A673 (cell line): ENCODE data around the gene TMEM114. TPM values are rescaled to one million over a fixed set of nuclear protein-coding genes. Genes with fewer than 3 reads are reported as not detected.

Source experiments
- BruUV-seq: library from RNA; stranded (reverse); fragments of 400-500 nt; replicated peaks from 2 replicates; lab custom pipeline; 2021; lab: Mats Ljungman, UMichigan
- CTCF ChIA-PET: fragments of 300-600 bp; sonication (Branson Sonifier 250); formaldehyde crosslinking; loops from one replicate; lab custom pipeline; 2022; ENCODE audit warnings: antibody characterized with exemption; lab: Charles Lee
- POLR2A ChIA-PET: fragments of 300-600 bp; sonication (Branson Sonifier 250); formaldehyde crosslinking; loops from one replicate; lab custom pipeline; 2022; ENCODE audit warnings: antibody characterized with exemption; ENCODE audit not compliant: low non-redundant PET; lab: Charles Lee
- DNase-seq: peaks from one replicate; pipeline ENCODE4 v3.0.0-alpha.2; 2015; ENCODE audit warnings: low spot score
- H3K27ac ChIP-seq: fragments of 200-600 bp; sonication (generic); 2 replicates; pipeline ENCODE4 v1.5.1; 2016; ENCODE audit warnings: mixed run types, low read depth, mild to moderate bottlenecking, mixed read lengths, antibody characterized with exemption, low read length; ENCODE audit not compliant: poor library complexity, severe bottlenecking
- H3K27me3 ChIP-seq: fragments of 200-600 bp; sonication (generic); replicated peaks from 2 replicates; pipeline ENCODE4 v1.6.1; 2017; ENCODE audit warnings: mixed run types, low read depth, mild to moderate bottlenecking, mixed read lengths, antibody characterized with exemption, low read length; ENCODE audit not compliant: insufficient read depth, poor library complexity
- H3K36me3 ChIP-seq: fragments of 200-600 bp; sonication (generic); 2 replicates; pipeline ENCODE4 v1.6.1; 2016; ENCODE audit warnings: mixed run types, mild to moderate bottlenecking, mixed read lengths, antibody characterized with exemption, low read length; ENCODE audit not compliant: insufficient read depth, poor library complexity, severe bottlenecking
- H3K4me1 ChIP-seq: fragments of 200-600 bp; sonication (generic); 2 replicates; pipeline ENCODE4 v1.6.1; 2017; ENCODE audit warnings: mixed run types, mild to moderate bottlenecking, mixed read lengths, antibody characterized with exemption, low read length; ENCODE audit not compliant: insufficient read depth, poor library complexity, severe bottlenecking
- H3K4me3 ChIP-seq: fragments of 200-600 bp; sonication (generic); 2 replicates; pipeline ENCODE4 v1.5.1; 2016; ENCODE audit warnings: low read depth, mixed run types, mild to moderate bottlenecking, mixed read lengths, low read length; ENCODE audit not compliant: poor library complexity, severe bottlenecking
- H3K9me3 ChIP-seq: fragments of 200-600 bp; sonication (generic); 2 replicates; pipeline ENCODE4 v1.6.1; 2016; ENCODE audit warnings: mixed run types, low read depth, mild to moderate bottlenecking, mixed read lengths, antibody characterized with exemption, low read length; ENCODE audit not compliant: poor library complexity, severe bottlenecking
- EZH2 ChIP-seq: fragments of 200-600 bp; sonication (generic); IDR thresholded peaks from 2 replicates; pipeline ENCODE4 v1.6.1; 2017; ENCODE audit warnings: borderline replicate concordance, low read depth, mild to moderate bottlenecking, mixed read lengths, antibody characterized with exemption, low read length; ENCODE audit not compliant: poor library complexity, severe bottlenecking
- intact Hi-C: fragments of 100-400 bp; cut with micrococcal nuclease; formaldehyde crosslinking; loops from one replicate; pipeline ENCODE4 v1.10.0; 2022; ENCODE audit not compliant: unreplicated experiment
- total RNA-seq: library from RNA; stranded (reverse); gene quantifications from 2 replicates; pipeline ENCODE4 v1.2.3, GENCODE V29; 2021
- TF ChIP-seq, protein P1 (sequence below): fragments of 300-800, 200-600 bp; sonication (generic); conservative IDR thresholded peaks from 2 replicates; pipeline ENCODE4 v1.5.1; 2017; ENCODE audit warnings: low read depth, mild to moderate bottlenecking, antibody characterized with exemption, low read length, moderate library complexity, mixed read lengths

TMEM114 gene
- total RNA-seq, 1 experiment from 2014 or later: 0.86 TPM

- no peaks in the 10 kb centered on the region for H3K9me3 ChIP-seq
- H3K27me3 ChIP-seq: peaks cover 29% of the 10 kb centered on the region
- intact Hi-C loops: no loop called here
- no peak overlapping the region for H3K4me3 ChIP-seq
- H3K4me1 ChIP-seq: no peaks in the 10 kb centered on the region
- ChIA-PET CTCF (no interaction called here), POLR2A (no interaction called here)
- no peak for DNase-seq
- no peaks in the 10 kb centered on the region for H3K36me3 ChIP-seq
- TF ChIP-seq, protein P1, sequence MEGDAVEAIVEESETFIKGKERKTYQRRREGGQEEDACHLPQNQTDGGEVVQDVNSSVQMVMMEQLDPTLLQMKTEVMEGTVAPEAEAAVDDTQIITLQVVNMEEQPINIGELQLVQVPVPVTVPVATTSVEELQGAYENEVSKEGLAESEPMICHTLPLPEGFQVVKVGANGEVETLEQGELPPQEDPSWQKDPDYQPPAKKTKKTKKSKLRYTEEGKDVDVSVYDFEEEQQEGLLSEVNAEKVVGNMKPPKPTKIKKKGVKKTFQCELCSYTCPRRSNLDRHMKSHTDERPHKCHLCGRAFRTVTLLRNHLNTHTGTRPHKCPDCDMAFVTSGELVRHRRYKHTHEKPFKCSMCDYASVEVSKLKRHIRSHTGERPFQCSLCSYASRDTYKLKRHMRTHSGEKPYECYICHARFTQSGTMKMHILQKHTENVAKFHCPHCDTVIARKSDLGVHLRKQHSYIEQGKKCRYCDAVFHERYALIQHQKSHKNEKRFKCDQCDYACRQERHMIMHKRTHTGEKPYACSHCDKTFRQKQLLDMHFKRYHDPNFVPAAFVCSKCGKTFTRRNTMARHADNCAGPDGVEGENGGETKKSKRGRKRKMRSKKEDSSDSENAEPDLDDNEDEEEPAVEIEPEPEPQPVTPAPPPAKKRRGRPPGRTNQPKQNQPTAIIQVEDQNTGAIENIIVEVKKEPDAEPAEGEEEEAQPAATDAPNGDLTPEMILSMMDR: no peak
- no peak for TF ChIP-seq EZH2
- H3K27ac ChIP-seq: no peak overlapping the region
- no TSS peak for BruUV-seq
Observed at GRCh38 chr16:8548166-8548565, 42.1 kb downstream of the TMEM114 start.

DNA sequence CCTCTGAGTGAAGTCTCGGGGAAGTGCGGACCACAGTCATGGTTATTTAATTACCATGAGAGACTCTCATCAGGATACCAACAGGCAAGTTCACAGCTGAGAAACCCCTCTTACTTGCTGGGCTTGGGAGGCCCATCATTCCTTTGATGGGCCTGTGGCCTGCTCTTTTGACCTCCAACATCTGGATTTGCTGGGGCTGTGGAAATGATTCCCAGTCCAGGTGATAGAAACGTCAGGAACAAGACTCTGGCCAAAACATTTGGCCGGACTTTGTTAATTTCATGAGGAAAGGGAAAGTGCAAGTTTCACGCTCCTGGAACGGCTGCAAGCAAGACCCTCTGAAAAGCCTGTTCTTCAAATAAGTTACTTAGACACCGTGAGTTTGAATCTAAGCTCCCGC is 42.5 kb downstream of the TMEM114 start:
- Histone ChIP-seq H3K36me3 (no peaks in the 10 kb centered on the region), H3K27me3 (peaks cover 27% of the 10 kb centered on the region), H3K27ac (no peak overlapping the region), H3K4me1 (no peaks in the 10 kb centered on the region), H3K4me3 (no peak overlapping the region), H3K9me3 (no peaks in the 10 kb centered on the region)
- ChIA-PET CTCF (no interaction called here), POLR2A (no interaction called here)
- no peak for DNase-seq
- intact Hi-C loops: no loop called here
- BruUV-seq: no TSS peak
- TF ChIP-seq, protein P1: no peak
- TF ChIP-seq EZH2: no peak

GRCh38 chr16:8544406-8544805 is 45.9 kb downstream of the TMEM114 start:
- ChIA-PET POLR2A (no interaction called here), CTCF (no interaction called here)
- DNase-seq: no peak
- intact Hi-C loops: no loop called here
- no peak for TF ChIP-seq EZH2
- TF ChIP-seq, protein P1: no peak
- H3K9me3 ChIP-seq: no peaks in the 10 kb centered on the region
- H3K36me3 ChIP-seq: no peaks in the 10 kb centered on the region
- BruUV-seq: no TSS peak
- H3K27me3 ChIP-seq: peaks cover 29% of the 10 kb centered on the region
- no peaks in the 10 kb centered on the region for H3K4me1 ChIP-seq
- H3K4me3 ChIP-seq: no peak overlapping the region
- H3K27ac ChIP-seq: no peak overlapping the region
